Stimulated activated naive B cell treated with anti-CD40 and anti-IgM and Interleukin-4, amounts not matched to agents 10 μg/mL and 1 μg/mL and 100 μg/mL, for 72 hours (primary cell): ENCODE data around the gene TM4SF4.

Source experiments
- ATAC-seq, 2 donors: fragments of 150-1000 bp; cut with Tn5 transposase; replicated peaks; 2 replicates each; pipeline ENCODE4 v1.10.0; 2021; ENCODE audit warnings: moderate library complexity in 1 of 2
- DNase-seq: peaks from one replicate; pipeline ENCODE4 v3.0.0; 2021
- H3K27ac Mint-ChIP-seq: one replicate; pipeline ENCODE4 v1.8.0; 2022; ENCODE audit warnings: mild to moderate bottlenecking, mixed read lengths
- H3K27me3 Mint-ChIP-seq, 2 donors: one replicate each; pipeline ENCODE4 v1.8.0; 2022; ENCODE audit warnings: mixed read lengths in 2 of 2
- H3K36me3 Mint-ChIP-seq, 2 donors: one replicate each; pipeline ENCODE4 v1.8.0; 2022; ENCODE audit warnings: mixed read lengths in 2 of 2, mild to moderate bottlenecking in 1 of 2
- H3K4me1 Mint-ChIP-seq, 2 donors: one replicate each; pipeline ENCODE4 v1.8.0; 2022; ENCODE audit warnings: mixed read lengths in 2 of 2, mild to moderate bottlenecking in 1 of 2
- H3K4me3 Mint-ChIP-seq, 2 donors: one replicate each; pipeline ENCODE4 v1.8.0; 2022; ENCODE audit warnings: mild to moderate bottlenecking in 2 of 2, mixed read lengths in 2 of 2, moderate library complexity in 1 of 2
- H3K9me3 Mint-ChIP-seq, 2 donors: one replicate each; pipeline ENCODE4 v1.8.0; 2022; ENCODE audit warnings: mixed read lengths in 2 of 2, mild to moderate bottlenecking in 1 of 2

TM4SF4 gene

GRCh38 chr3:149464542-149465328 lies 9.8 kb upstream of the TM4SF4 start:
- Mint-ChIP-seq H3K4me1 (no peaks in the 10 kb centered on the region), H3K4me3 (no peak overlapping the region), H3K9me3 (no peaks in the 10 kb centered on the region), H3K36me3 (no peaks in the 10 kb centered on the region), H3K27me3 (no peaks in the 10 kb centered on the region), H3K27ac (no peak overlapping the region)
- DNase-seq (no peak), ATAC-seq (no peak)

GRCh38 chr3:149465351-149465883 lies 9.1 kb upstream of the TM4SF4 start:
- no peak overlapping the region for H3K4me3 Mint-ChIP-seq
- DNase-seq (no peak), ATAC-seq (no peak)
- no peaks in the 10 kb centered on the region for H3K36me3 Mint-ChIP-seq
- no peak overlapping the region for H3K27ac Mint-ChIP-seq
- no peaks in the 10 kb centered on the region for H3K27me3 Mint-ChIP-seq
- H3K4me1 Mint-ChIP-seq: no peaks in the 10 kb centered on the region
- no peaks in the 10 kb centered on the region for H3K9me3 Mint-ChIP-seq

GRCh38 chr3:149466192-149466591 lies 8.3 kb upstream of the TM4SF4 start:
- no peak overlapping the region for H3K4me3 Mint-ChIP-seq
- no peaks in the 10 kb centered on the region for H3K9me3 Mint-ChIP-seq
- ATAC-seq: no peak
- H3K36me3 Mint-ChIP-seq: no peaks in the 10 kb centered on the region
- no peak overlapping the region for H3K27ac Mint-ChIP-seq
- H3K4me1 Mint-ChIP-seq: no peaks in the 10 kb centered on the region
- no peaks in the 10 kb centered on the region for H3K27me3 Mint-ChIP-seq
- no peak for DNase-seq

- Mint-ChIP-seq H3K4me3 (no peak overlapping the region), H3K27ac (no peak overlapping the region), H3K4me1 (no peaks in the 10 kb centered on the region), H3K27me3 (peaks cover 3 to 9% of the 10 kb centered on the region in 2 donors), H3K36me3 (no peaks in the 10 kb centered on the region), H3K9me3 (no peaks in the 10 kb centered on the region)
- ATAC-seq (no peak), DNase-seq (no peak)
These were observed 5.8 kb upstream of the TM4SF4 start for GRCh38 chr3:149468504-149469212.

GRCh38 chr3:149470381-149470780 lies 4.1 kb upstream of the TM4SF4 start:
- Mint-ChIP-seq H3K9me3 (no peaks in the 10 kb centered on the region), H3K36me3 (no peaks in the 10 kb centered on the region), H3K27ac (no peak overlapping the region)

GRCh38 chr3:149472030-149472797 lies 2.3 kb upstream of the TM4SF4 start:
- Mint-ChIP-seq H3K4me1 (no peaks in the 10 kb centered on the region), H3K27me3 (peaks cover 8 to 9% of the 10 kb centered on the region in 2 donors), H3K27ac (no peak overlapping the region), H3K4me3 (no peak overlapping the region), H3K9me3 (no peaks in the 10 kb centered on the region), H3K36me3 (no peaks in the 10 kb centered on the region)
- DNase-seq: no peak
- no peak for ATAC-seq

More at GRCh38 chr3:149470381-149470780, 4.1 kb upstream of the TM4SF4 start:
- ATAC-seq (no peak), DNase-seq (no peak)
- Mint-ChIP-seq H3K4me1 (no peaks in the 10 kb centered on the region), H3K4me3 (no peak overlapping the region), H3K27me3 (peaks cover 8 to 9% of the 10 kb centered on the region in 2 donors)

- Mint-ChIP-seq H3K4me1 (no peaks in the 10 kb centered on the region), H3K9me3 (no peaks in the 10 kb centered on the region), H3K27ac (no peak overlapping the region), H3K27me3 (peaks cover 8 to 9% of the 10 kb centered on the region in 2 donors), H3K36me3 (no peaks in the 10 kb centered on the region), H3K4me3 (no peak overlapping the region)
- ATAC-seq (no peak), DNase-seq (no peak)
These were observed 894 bp upstream of the TM4SF4 start for GRCh38 chr3:149473357-149474249.

- ATAC-seq (no peak), DNase-seq (no peak)
- H3K4me1 Mint-ChIP-seq: no peaks in the 10 kb centered on the region
- peaks cover 8 to 9% of the 10 kb centered on the region in 2 donors for H3K27me3 Mint-ChIP-seq
- no peak overlapping the region for H3K27ac Mint-ChIP-seq
- no peaks in the 10 kb centered on the region for H3K9me3 Mint-ChIP-seq
- no peaks in the 10 kb centered on the region for H3K36me3 Mint-ChIP-seq
- no peak overlapping the region for H3K4me3 Mint-ChIP-seq
These were observed 1.1 kb downstream of the TM4SF4 start for GRCh38 chr3:149475451-149476060.

GRCh38 chr3:149476225-149476624 lies 1.7 kb downstream of the TM4SF4 start:
- ATAC-seq: no peak
- Mint-ChIP-seq H3K27me3 (peaks cover 8 to 9% of the 10 kb centered on the region in 2 donors), H3K4me1 (no peaks in the 10 kb centered on the region), H3K27ac (no peak overlapping the region), H3K4me3 (no peak overlapping the region), H3K9me3 (no peaks in the 10 kb centered on the region), H3K36me3 (no peaks in the 10 kb centered on the region)
- DNase-seq: no peak

- Mint-ChIP-seq H3K27ac (no peak overlapping the region), H3K4me3 (no peak overlapping the region), H3K36me3 (no peaks in the 10 kb centered on the region), H3K27me3 (peaks cover 5 to 6% of the 10 kb centered on the region in 2 donors), H3K4me1 (no peaks in the 10 kb centered on the region), H3K9me3 (no peaks in the 10 kb centered on the region)
- DNase-seq: no peak
- no peak for ATAC-seq
These were observed 5.3 kb downstream of the TM4SF4 start for GRCh38 chr3:149479621-149480325.

GRCh38 chr3:149480326-149481017 lies 6.0 kb downstream of the TM4SF4 start:
- ATAC-seq (peak; percentile 89 to 91), DNase-seq (peak; percentile 39)
- no peak overlapping the region for H3K27ac Mint-ChIP-seq
- no peaks in the 10 kb centered on the region for H3K36me3 Mint-ChIP-seq
- H3K4me3 Mint-ChIP-seq: no peak overlapping the region
- H3K9me3 Mint-ChIP-seq: no peaks in the 10 kb centered on the region
- H3K27me3 Mint-ChIP-seq: peaks cover 5 to 6% of the 10 kb centered on the region in 2 donors
- H3K4me1 Mint-ChIP-seq: no peaks in the 10 kb centered on the region

- Mint-ChIP-seq H3K27ac (no peak overlapping the region), H3K4me3 (no peak overlapping the region), H3K36me3 (no peaks in the 10 kb centered on the region), H3K9me3 (no peaks in the 10 kb centered on the region), H3K4me1 (no peaks in the 10 kb centered on the region), H3K27me3 (peaks cover 5 to 6% of the 10 kb centered on the region in 2 donors)
- no peak for DNase-seq
- ATAC-seq: no peak
These were observed 6.6 kb downstream of the TM4SF4 start for GRCh38 chr3:149481056-149481455.
